GM23248 (cell line): ENCODE measurements around the gene RBMS3. TPM values are rescaled to one million over a fixed set of nuclear protein-coding genes. Genes with fewer than 3 reads are reported as not detected.
A peak's percentile ranks its signal among the peaks of the same experiment; 100 is the strongest.

Source experiments
- DNase-seq: peaks from one replicate; pipeline ENCODE4 v3.0.0-alpha.2; 2015
- H2AFZ ChIP-seq: fragments of 200-600 bp; sonication (generic); 2 replicates; pipeline ENCODE4 v1.6.1; 2016; ENCODE audit warnings: antibody characterized with exemption
- H3F3A ChIP-seq: fragments of 200-600 bp; sonication (generic); 2 replicates; pipeline ENCODE4 v1.6.1; 2016; ENCODE audit warnings: mild to moderate bottlenecking, antibody characterized with exemption, mixed run types; ENCODE audit not compliant: insufficient read depth
- H3K27ac ChIP-seq: fragments of 200-600 bp; sonication (generic); 2 replicates; pipeline ENCODE4 v1.5.1; 2016; ENCODE audit warnings: mild to moderate bottlenecking
- H3K27me3 ChIP-seq: fragments of 200-600 bp; sonication (generic); replicated peaks from 2 replicates; pipeline ENCODE4 v1.6.1; 2016; ENCODE audit warnings: mild to moderate bottlenecking; ENCODE audit not compliant: insufficient read depth
- H3K36me3 ChIP-seq: fragments of 200-600 bp; sonication (generic); 2 replicates; pipeline ENCODE4 v1.6.1; 2016; ENCODE audit warnings: low read depth, mild to moderate bottlenecking
- H3K4me1 ChIP-seq: fragments of 200-600 bp; sonication (generic); 2 replicates; pipeline ENCODE4 v1.6.1; 2016; ENCODE audit warnings: mild to moderate bottlenecking; ENCODE audit not compliant: insufficient read depth
- H3K4me2 ChIP-seq: fragments of 200-600 bp; sonication (generic); one replicate; pipeline ENCODE4 v1.6.1; 2016; ENCODE audit warnings: mild to moderate bottlenecking; ENCODE audit not compliant: unreplicated experiment
- H3K4me3 ChIP-seq: fragments of 200-600 bp; sonication (generic); 2 replicates; pipeline ENCODE4 v1.5.1; 2016; ENCODE audit warnings: mild to moderate bottlenecking
- H3K79me2 ChIP-seq: fragments of 200-600 bp; sonication (generic); 2 replicates; pipeline ENCODE4 v1.6.1; 2016; ENCODE audit warnings: mild to moderate bottlenecking; ENCODE audit not compliant: insufficient read depth
- H3K9ac ChIP-seq: fragments of 200-600 bp; sonication (generic); 2 replicates; pipeline ENCODE4 v1.6.1; 2016; ENCODE audit warnings: mild to moderate bottlenecking
- H3K9me2 ChIP-seq: fragments of 200-600 bp; sonication (generic); 2 replicates; pipeline ENCODE4 v1.6.1; 2016; ENCODE audit warnings: mixed run types, mild to moderate bottlenecking, moderate library complexity; ENCODE audit not compliant: insufficient read depth
- H3K9me3 ChIP-seq: fragments of 200-600 bp; sonication (generic); one replicate; pipeline ENCODE4 v1.6.1; 2017; ENCODE audit warnings: low read depth
- H4K20me1 ChIP-seq: fragments of 200-600 bp; sonication (generic); 2 replicates; pipeline ENCODE4 v1.6.0; 2016; ENCODE audit not compliant: insufficient read depth
- EZH2 ChIP-seq: fragments of 200-600 bp; sonication (generic); IDR thresholded peaks from 2 replicates; pipeline ENCODE4 v1.6.1; 2018; ENCODE audit warnings: antibody characterized with exemption, mild to moderate bottlenecking; ENCODE audit not compliant: insufficient read depth, poor library complexity, severe bottlenecking
- EZH2phosphoT487 ChIP-seq: fragments of 200-600 bp; sonication (generic); IDR thresholded peaks from 2 replicates; pipeline ENCODE4 v1.6.1; 2018; ENCODE audit warnings: antibody characterized with exemption, moderate library complexity, mild to moderate bottlenecking, low read depth; ENCODE audit not compliant: insufficient read depth
- WGBS, 2 experiments: methylation state at CpG; one replicate each; pipeline ENCODE4 v1.1.6; 2015 to 2017; ENCODE audit warnings: low lambda C conversion rate in 2 of 2, low coverage in 1 of 2; ENCODE audit errors: missing lambda C conversion rate in 2 of 2; 5-methylcytosine and 5-hydroxymethylcytosine counted together
- in situ Hi-C: fragments of 300-500 bp; cut with MboI; formaldehyde crosslinking; loops from 2 replicates; pipeline ENCODE4 v1.15.0; 2020
- polyA plus RNA-seq: library from polyadenylated mRNA; unstranded; fragments of >200 nt; fragmentation: Nextera tagmentation; extraction: Ambion mirVana; gene quantifications from 2 replicates; pipeline ENCODE4 v1.2.1, GENCODE V29; 2016
- total RNA-seq: library from RNA; depleted of rRNA; stranded (reverse); fragments of >200 nt; shearing (Covaris generic); gene quantifications from 2 replicates; pipeline ENCODE4 v1.2.3, GENCODE V29; 2014

RBMS3 gene
- total and polyA plus RNA-seq, 2 experiments from 2014 or later, result 40.0 to 94.3 TPM

DNA sequence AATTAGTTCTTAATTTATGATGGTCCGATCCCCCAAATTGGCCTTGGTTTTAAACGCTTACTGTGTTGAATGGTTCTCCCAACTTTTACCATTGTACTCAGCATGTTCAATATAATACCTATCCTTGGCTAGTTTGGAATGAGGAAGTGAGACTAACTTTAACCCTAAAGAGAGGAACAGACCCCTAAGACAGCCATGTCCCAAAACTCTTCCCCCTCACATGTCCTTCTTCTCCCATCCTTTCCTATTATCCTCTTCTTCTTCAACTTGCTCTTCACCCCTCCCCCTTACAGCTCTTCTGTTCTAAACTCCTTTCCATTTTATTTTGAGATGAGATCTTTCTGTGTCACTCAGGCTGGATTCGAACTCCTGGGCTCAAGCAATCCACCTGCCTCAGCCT is 116.5 kb downstream of the RBMS3 start:
- Histone ChIP-seq H3K4me3 (no peak overlapping the region), H3K79me2 (peaks cover 88% of the 10 kb centered on the region), H3K9ac (no peak overlapping the region), H3F3A (no peaks in the 10 kb centered on the region), H3K9me3 (no peaks in the 10 kb centered on the region), H3K4me2 (no peak overlapping the region), H3K9me2 (no peaks in the 10 kb centered on the region), H4K20me1 (peaks cover 12% of the 10 kb centered on the region; the same call in 1 of the 2 replicates), H3K27me3 (no peaks in the 10 kb centered on the region), H2AFZ (no peak overlapping the region), H3K36me3 (0 out of 2 replicates have a peak, but pooled peaks cover 2% of the 10 kb centered on the region), H3K4me1 (no peaks in the 10 kb centered on the region), H3K27ac (no peak overlapping the region)
- no peak for TF ChIP-seq EZH2
- TF ChIP-seq EZH2phosphoT487, result no peak
- DNase-seq, result no peak
- in situ Hi-C loops, result no loop called here
- WGBS, 2 experiments, result 99% methylated on average over 3 of the region's 3 CpGs

DNA sequence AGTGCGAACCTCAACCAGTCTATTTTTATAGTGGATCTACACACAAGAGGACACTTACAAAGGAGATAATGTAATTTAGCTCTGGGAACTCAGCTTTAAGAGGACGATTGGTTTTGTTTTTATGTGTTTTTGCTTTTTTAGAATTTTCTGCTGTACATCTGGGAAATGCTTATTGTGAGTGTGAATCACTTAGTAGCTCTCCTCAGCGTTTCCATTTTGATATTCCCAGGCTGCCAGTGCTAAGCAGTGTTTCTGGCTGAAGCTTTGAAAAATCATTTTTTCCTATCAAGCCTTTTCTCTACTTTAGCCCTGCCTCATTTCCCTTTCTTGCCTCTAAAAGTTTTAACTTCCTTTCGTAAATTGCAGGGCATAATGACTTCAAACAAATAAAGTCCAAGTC is 117.9 kb downstream of the RBMS3 start:
- DNase-seq, result no peak
- in situ Hi-C loops, result no loop called here
- Histone ChIP-seq H3K9ac (no peak overlapping the region), H2AFZ (no peak overlapping the region), H3K27me3 (no peaks in the 10 kb centered on the region), H3K27ac (no peak overlapping the region), H3K79me2 (peaks cover 95% of the 10 kb centered on the region), H3K4me3 (no peak overlapping the region), H3K4me1 (peaks cover 2% of the 10 kb centered on the region; the same call in 1 of the 2 replicates), H3K9me3 (no peaks in the 10 kb centered on the region), H4K20me1 (peaks cover 12% of the 10 kb centered on the region; the same call in 1 of the 2 replicates), H3F3A (no peaks in the 10 kb centered on the region), H3K9me2 (no peaks in the 10 kb centered on the region), H3K36me3 (no peaks in the 10 kb centered on the region), H3K4me2 (no peak overlapping the region)
- TF ChIP-seq EZH2 (no peak), EZH2phosphoT487 (no peak)
- WGBS, 2 experiments, result 63 to 71% methylated on average over 4 of the region's 4 CpGs

DNA sequence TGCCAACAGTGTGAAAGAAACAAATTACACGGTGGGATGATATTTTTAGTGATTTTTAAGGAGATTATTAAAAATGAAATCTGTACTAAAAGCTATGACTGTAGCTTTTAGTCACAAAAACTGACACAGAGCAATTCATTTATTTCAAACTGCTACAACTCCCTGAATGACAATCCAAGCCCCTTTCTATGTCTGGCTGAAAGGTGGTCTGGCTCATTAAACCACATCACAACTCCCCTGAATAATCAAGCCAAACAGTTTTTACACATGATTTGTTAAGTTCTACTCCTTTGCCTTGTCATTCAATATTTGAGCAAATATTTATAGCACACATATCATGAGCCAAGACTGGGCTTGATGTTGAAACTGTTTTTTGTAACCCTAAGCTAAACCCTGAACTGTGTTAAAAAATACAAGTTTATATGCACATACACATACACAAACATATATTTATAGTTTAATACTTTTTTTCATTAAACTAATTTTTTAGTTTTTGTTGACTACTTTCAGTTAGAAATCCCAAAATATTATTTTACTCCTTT is 125.5 kb downstream of the RBMS3 start:
- H3K27ac ChIP-seq, result no peak overlapping the region
- peaks cover 93% of the 10 kb centered on the region for H3K79me2 ChIP-seq
- H3K4me2 ChIP-seq, result no peak overlapping the region
- H4K20me1 ChIP-seq, result no peaks in the 10 kb centered on the region
- H3F3A ChIP-seq, result peaks cover 14% of the 10 kb centered on the region
- H3K4me1 ChIP-seq, result peaks cover 23% of the 10 kb centered on the region
- WGBS, 2 experiments, result 19 to 25% methylated on average over 1 of the region's 1 CpG
- TF ChIP-seq EZH2 (no peak), EZH2phosphoT487 (no peak)
- no peak overlapping the region for H3K9ac ChIP-seq
- in situ Hi-C loops, result no loop called here
- H3K9me2 ChIP-seq, result no peaks in the 10 kb centered on the region
- no peak overlapping the region for H3K4me3 ChIP-seq
- no peak for DNase-seq
- no peaks in the 10 kb centered on the region for H3K27me3 ChIP-seq
- H3K9me3 ChIP-seq, result no peaks in the 10 kb centered on the region
- H2AFZ ChIP-seq, result no peak overlapping the region
- 0 out of 2 replicates have a peak, but pooled peaks cover 5% of the 10 kb centered on the region for H3K36me3 ChIP-seq

DNA sequence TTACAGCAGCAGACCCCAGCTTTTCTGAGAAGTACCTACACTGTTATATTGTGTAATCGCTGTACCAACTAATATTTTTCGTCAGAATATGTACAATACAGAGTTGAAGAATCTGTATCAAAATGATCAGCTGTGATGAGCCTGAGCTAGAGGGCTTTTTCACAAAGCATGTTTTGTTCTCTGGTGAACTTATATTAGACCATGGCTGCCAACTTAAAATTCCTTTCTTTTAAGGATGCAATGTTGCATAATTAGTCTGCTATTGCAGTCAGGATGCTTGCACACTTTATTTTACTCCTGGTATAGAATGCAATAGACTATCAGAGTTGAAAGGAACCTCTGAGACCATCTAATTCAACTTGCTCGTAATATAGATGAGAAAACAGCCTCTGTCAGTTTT is 127.8 kb downstream of the RBMS3 start:
- H4K20me1 ChIP-seq, result no peaks in the 10 kb centered on the region
- H2AFZ ChIP-seq, result no peak overlapping the region
- DNase-seq, result peak; percentile 39
- TF ChIP-seq EZH2 (no peak), EZH2phosphoT487 (no peak)
- no peak overlapping the region for H3K4me3 ChIP-seq
- H3K9me2 ChIP-seq, result no peaks in the 10 kb centered on the region
- H3K4me1 ChIP-seq, result peaks cover 22% of the 10 kb centered on the region
- in situ Hi-C loops, result no loop called here
- H3K36me3 ChIP-seq, result peaks cover 8% of the 10 kb centered on the region
- no peaks in the 10 kb centered on the region for H3K9me3 ChIP-seq
- peaks cover 14% of the 10 kb centered on the region for H3F3A ChIP-seq
- H3K4me2 ChIP-seq, result no peak overlapping the region
- no peaks in the 10 kb centered on the region for H3K27me3 ChIP-seq
- H3K79me2 ChIP-seq, result peaks cover 93% of the 10 kb centered on the region
- no peak overlapping the region for H3K27ac ChIP-seq
- WGBS, 2 experiments, result 98 to 99% methylated on average over 3 of the region's 3 CpGs
- no peak overlapping the region for H3K9ac ChIP-seq
